ENCODE measurements around the gene IFI44L. TPM values are rescaled to one million over a fixed set of nuclear protein-coding genes. Genes with fewer than 3 reads are reported as not detected.

IFI44L gene
- total RNA-seq, 4 donors from 2014 or later: 1.8 to 5.5 (median 3.3) TPM; not detected in 1

GRCh38 chr1:78673120-78673519, 52.9 kb downstream of the IFI44L start:
- no peak overlapping the region for H3K4me3 ChIP-seq
- H3K27me3 ChIP-seq: no peaks in the 10 kb centered on the region
- intact Hi-C loops (cut with DNase I; ENCODE audit: low total_unique reads) (loop anchor here (5.0 kb wide), 1 partner anchor 56 kb away; no protein-coding TSS in a partner anchor), in situ Hi-C loops (cut with MboI; ENCODE audit: low pct_ligation_motif_present in 1 of 4, low pct_unique_long_range_greater_than_20kb in 1 of 4, low sequenced_read_pairs in 3 of 4) (loop anchor here in 2 of 4 donors (10.0 kb wide), 3 partner anchors 48 to 538 kb away; partner anchors contain the start of gene IFI44L (in 1 of the 2))
- WGBS, 2 donors (ENCODE audit: low coverage in 1 of 2): 90% methylated on average over 5 of the region's 5 CpGs; no CpG with 5 or more reads in 1 of the 2 donors
- H3K4me1 ChIP-seq: no peaks in the 10 kb centered on the region
- no peaks in the 10 kb centered on the region for H3K9me3 ChIP-seq
- TF ChIP-seq POLR2A (IDR thresholded peaks at IDR 0.05): no peak
- no peak for TF ChIP-seq CTCF (IDR thresholded peaks at IDR 0.05)
- no peak for TF ChIP-seq EP300 (IDR thresholded peaks at IDR 0.05; ENCODE audit: low read depth)
- no peak for TF ChIP-seq POLR2AphosphoS5 (IDR thresholded peaks at IDR 0.05)
- no peaks in the 10 kb centered on the region for H3K36me3 ChIP-seq
- H3K27ac ChIP-seq: no peak overlapping the region
- no peak for DNase-seq

- peak; percentile 38 for DNase-seq
- Histone ChIP-seq H3K36me3 (no peaks in the 10 kb centered on the region), H3K27ac (no peak overlapping the region), H3K9me3 (no peaks in the 10 kb centered on the region), H3K4me1 (no peaks in the 10 kb centered on the region), H3K27me3 (no peaks in the 10 kb centered on the region), H3K4me3 (no peak overlapping the region)
- intact Hi-C loops (cut with DNase I; ENCODE audit: low total_unique reads) (no loop called here), in situ Hi-C loops (cut with MboI; ENCODE audit: low pct_ligation_motif_present in 1 of 4, low pct_unique_long_range_greater_than_20kb in 1 of 4, low sequenced_read_pairs in 3 of 4) (loop anchor here in 2 of 4 donors (10.0 kb wide), 3 partner anchors 52 to 542 kb away; partner anchors contain the start of gene IFI44L (in 1 of the 2))
- TF ChIP-seq CTCF (IDR thresholded peaks at IDR 0.05): peak; percentile 75 to 92 (median 83)
- no peak for TF ChIP-seq POLR2A (IDR thresholded peaks at IDR 0.05)
- WGBS, 2 donors (ENCODE audit: low coverage in 1 of 2): 40 to 43% methylated on average over 9 of the region's 9 CpGs
These were observed 56.2 kb downstream of the IFI44L start for GRCh38 chr1:78676347-78676982.

- H3K4me1 ChIP-seq: no peaks in the 10 kb centered on the region
- intact Hi-C loops (cut with DNase I; ENCODE audit: low total_unique reads) (no loop called here), in situ Hi-C loops (cut with MboI; ENCODE audit: low pct_ligation_motif_present in 1 of 4, low pct_unique_long_range_greater_than_20kb in 1 of 4, low sequenced_read_pairs in 3 of 4) (loop anchor here in 2 of 4 donors (10.0 kb wide), 3 partner anchors 52 to 542 kb away; partner anchors contain the start of gene IFI44L (in 1 of the 2))
- 52 to 71% methylated on average over 3 of the region's 3 CpGs for WGBS, 2 donors (ENCODE audit: low coverage in 1 of 2)
- H3K4me3 ChIP-seq: no peak overlapping the region
- H3K9me3 ChIP-seq: no peaks in the 10 kb centered on the region
- H3K27ac ChIP-seq: no peak overlapping the region
- no peaks in the 10 kb centered on the region for H3K27me3 ChIP-seq
- no peak for DNase-seq
- no peaks in the 10 kb centered on the region for H3K36me3 ChIP-seq
- TF ChIP-seq POLR2A (IDR thresholded peaks at IDR 0.05) (no peak), CTCF (IDR thresholded peaks at IDR 0.05) (no peak), POLR2AphosphoS5 (IDR thresholded peaks at IDR 0.05) (no peak), EP300 (IDR thresholded peaks at IDR 0.05; ENCODE audit: low read depth) (no peak)
These were observed 56.7 kb downstream of the IFI44L start for GRCh38 chr1:78676993-78677392.

GRCh38 chr1:78677788-78678187, 57.5 kb downstream of the IFI44L start:
- in situ Hi-C loops (cut with MboI; ENCODE audit: low pct_ligation_motif_present in 1 of 4, low pct_unique_long_range_greater_than_20kb in 1 of 4, low sequenced_read_pairs in 3 of 4) (loop anchor here in 2 of 4 donors (10.0 kb wide), 3 partner anchors 53 to 543 kb away; partner anchors contain the start of gene IFI44L (in 1 of the 2)), intact Hi-C loops (cut with DNase I; ENCODE audit: low total_unique reads) (no loop called here)
- H3K4me1 ChIP-seq: no peaks in the 10 kb centered on the region
- TF ChIP-seq EP300 (IDR thresholded peaks at IDR 0.05; ENCODE audit: low read depth): no peak
- TF ChIP-seq POLR2A (IDR thresholded peaks at IDR 0.05): no peak
- TF ChIP-seq POLR2AphosphoS5 (IDR thresholded peaks at IDR 0.05): no peak
- no peaks in the 10 kb centered on the region for H3K27me3 ChIP-seq
- no peaks in the 10 kb centered on the region for H3K36me3 ChIP-seq
- 94 to 97% methylated on average over 3 of the region's 3 CpGs for WGBS, 2 donors (ENCODE audit: low coverage in 1 of 2)
- no peaks in the 10 kb centered on the region for H3K9me3 ChIP-seq
- H3K4me3 ChIP-seq: no peak overlapping the region
- H3K27ac ChIP-seq: no peak overlapping the region
- DNase-seq: no peak
